HUDEP-2 (cell line): ENCODE data around the gene MANBA.

Experiments used
- DNase-seq, 76 experiments: peaks; one replicate each; lab custom pipeline; 2025; ENCODE audit not compliant: unreplicated experiment in 76 of 76; lab: John Stamatoyannopoulos, UW

Gene MANBA

GRCh38 chr4:102760645-102761295, at the start of gene MANBA:
Gene MANBA (minus strand): TSS chr4:102760968. CDS start chr4:102760894, 74 bp downstream.
- peak in 75 of 76 experiments; percentile 4 to 88 (median 68) for DNase-seq

- no peak for DNase-seq
Observed at GRCh38 chr4:102809691-102810090, 48.9 kb upstream of the MANBA start.

GRCh38 chr4:102809190-102809589, 48.4 kb upstream of the MANBA start:
- DNase-seq: no peak

- DNase-seq: no peak
Observed at GRCh38 chr4:102808009-102808408, 47.2 kb upstream of the MANBA start.

GRCh38 chr4:102807345-102807744, 46.6 kb upstream of the MANBA start:
- no peak for DNase-seq

GRCh38 chr4:102799816-102800215, 39.0 kb upstream of the MANBA start:
- no peak for DNase-seq

GRCh38 chr4:102794999-102795398, 34.2 kb upstream of the MANBA start:
- DNase-seq: no peak

GRCh38 chr4:102792361-102792936, 31.7 kb upstream of the MANBA start:
- no peak for DNase-seq

GRCh38 chr4:102791318-102791835, 30.6 kb upstream of the MANBA start:
- no peak for DNase-seq

- peak in 8 of 76 experiments; percentile 4 to 23 (median 10) for DNase-seq
Observed at GRCh38 chr4:102789317-102789717, 28.5 kb upstream of the MANBA start.

- no peak for DNase-seq
Observed at GRCh38 chr4:102787944-102788343, 27.2 kb upstream of the MANBA start.

- no peak for DNase-seq
Observed at GRCh38 chr4:102787096-102787881, 26.5 kb upstream of the MANBA start.

GRCh38 chr4:102786279-102786678, 25.5 kb upstream of the MANBA start:
- no peak for DNase-seq

GRCh38 chr4:102783006-102783405, 22.2 kb upstream of the MANBA start:
- no peak for DNase-seq

- DNase-seq: no peak
Observed at GRCh38 chr4:102781570-102781969, 20.8 kb upstream of the MANBA start.

GRCh38 chr4:102780476-102781144, 19.8 kb upstream of the MANBA start:
- DNase-seq: peak in 4 of 76 experiments; percentile 4 to 38 (median 16)

- DNase-seq: peak in 1 of 76 experiments; percentile 0
Observed at GRCh38 chr4:102779204-102779603, 18.4 kb upstream of the MANBA start.

- no peak for DNase-seq
Observed at GRCh38 chr4:102778720-102779119, 18.0 kb upstream of the MANBA start.

- DNase-seq: no peak
Observed at GRCh38 chr4:102775805-102776204, 15.0 kb upstream of the MANBA start.

GRCh38 chr4:102774254-102774653, 13.5 kb upstream of the MANBA start:
- no peak for DNase-seq
